Smooth muscle cell of the brain vasculature (primary cell): ENCODE measurements around the gene C9.
"Not testable (repeated sequence)": the region's sequence is repeated elsewhere in the genome, so short reads cannot be mapped to it uniquely, and the experiment has no call there.

Source experiments
- DNase-seq: peaks from one replicate; pipeline ENCODE4 v3.0.0-alpha.2; 2012; ENCODE audit warnings: low read depth, low spot score

Gene C9

DNA sequence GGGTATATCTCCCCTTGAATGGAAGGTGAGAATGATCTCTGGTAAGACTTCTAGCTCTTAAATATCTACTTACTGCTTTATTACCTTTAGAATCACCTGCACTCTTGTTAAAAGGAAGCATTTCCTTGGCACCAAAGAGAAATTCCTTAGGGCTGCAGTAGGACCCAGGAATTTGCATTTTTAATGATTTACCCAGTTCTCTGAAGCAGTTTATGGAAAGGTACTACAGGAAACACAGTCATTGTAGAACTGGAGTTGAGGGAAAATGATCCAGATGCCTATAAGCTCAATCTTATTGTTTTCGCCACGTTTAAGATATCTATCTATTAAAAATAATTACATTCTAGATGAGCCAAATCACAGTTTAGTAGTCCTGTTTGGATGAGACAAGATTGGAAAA is 9.5 kb upstream of the C9 start:
- no peak for DNase-seq

DNA sequence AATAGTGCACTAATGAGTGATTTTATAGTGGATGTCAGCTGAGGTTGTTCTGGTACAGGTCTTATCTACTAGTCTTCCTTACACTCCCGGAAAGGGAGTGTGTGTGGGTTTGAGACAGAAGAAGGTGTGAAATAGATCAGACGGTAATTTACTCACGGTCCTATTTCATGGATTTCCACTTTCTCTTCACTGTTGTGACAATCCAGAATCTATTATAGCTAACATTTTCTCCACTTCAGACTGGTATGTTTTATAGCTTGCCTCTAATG is 7.0 kb upstream of the C9 start:
- DNase-seq: no peak

- DNase-seq: no peak
Measured at GRCh38 chr5:39370555-39371366, 6.5 kb upstream of the C9 start.

- no peak for DNase-seq
Measured at GRCh38 chr5:39369123-39369815, 5.0 kb upstream of the C9 start.

- DNase-seq: no peak
Measured at GRCh38 chr5:39368116-39368515, 3.8 kb upstream of the C9 start.

GRCh38 chr5:39367711-39368110 is 3.4 kb upstream of the C9 start:
- no peak for DNase-seq

GRCh38 chr5:39363217-39363616 is 1.1 kb downstream of the C9 start:
- no peak for DNase-seq

GRCh38 chr5:39362646-39363045 is 1.6 kb downstream of the C9 start:
- no peak for DNase-seq

DNA sequence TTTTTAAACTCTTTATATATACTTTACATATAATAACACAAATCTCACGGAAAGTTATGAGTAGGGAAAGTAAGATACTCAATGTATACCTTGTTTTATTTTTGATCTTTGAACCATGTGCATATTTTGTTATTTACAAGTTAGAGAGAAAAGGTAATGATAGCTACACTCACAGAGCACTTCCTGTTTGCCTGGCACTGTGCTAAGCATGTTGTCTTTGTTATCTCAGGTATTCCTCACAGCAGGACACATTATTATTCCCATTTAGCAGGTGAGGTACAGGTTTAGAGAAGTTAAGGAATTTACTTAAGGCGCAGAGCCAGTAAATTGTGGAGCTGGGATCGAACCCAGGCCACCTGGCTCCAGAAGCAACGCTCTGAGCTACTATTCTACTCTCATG is 3.0 kb downstream of the C9 start:
- DNase-seq: no peak

- no peak for DNase-seq
Measured at GRCh38 chr5:39360471-39361111, 3.7 kb downstream of the C9 start.

DNA sequence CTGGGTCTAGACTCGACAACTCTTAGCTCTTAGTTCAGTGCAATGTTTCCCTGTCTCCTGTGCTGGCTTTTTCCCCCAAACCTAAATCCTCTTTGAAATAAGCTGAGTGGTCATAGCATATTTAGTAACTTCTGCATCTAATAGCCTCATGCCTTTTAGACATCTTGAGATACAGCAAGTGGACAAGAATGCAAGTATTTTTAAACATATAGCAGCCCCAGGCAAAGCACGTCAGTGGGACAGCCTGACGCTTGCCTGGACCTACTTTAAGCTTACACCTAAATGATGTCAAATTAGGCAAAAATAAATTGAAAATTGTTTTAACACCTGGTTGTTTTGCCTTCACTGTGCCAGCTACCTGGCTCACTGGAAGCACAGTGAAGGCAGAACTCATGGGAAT is 8.0 kb downstream of the C9 start:
- DNase-seq: no peak

- no peak for DNase-seq
Measured at GRCh38 chr5:39355324-39355723, 9.0 kb downstream of the C9 start.

- DNase-seq: no peak
Measured at GRCh38 chr5:39353717-39354399, 10.4 kb downstream of the C9 start.

GRCh38 chr5:39352951-39353350 is 11.3 kb downstream of the C9 start:
- no peak for DNase-seq

DNA sequence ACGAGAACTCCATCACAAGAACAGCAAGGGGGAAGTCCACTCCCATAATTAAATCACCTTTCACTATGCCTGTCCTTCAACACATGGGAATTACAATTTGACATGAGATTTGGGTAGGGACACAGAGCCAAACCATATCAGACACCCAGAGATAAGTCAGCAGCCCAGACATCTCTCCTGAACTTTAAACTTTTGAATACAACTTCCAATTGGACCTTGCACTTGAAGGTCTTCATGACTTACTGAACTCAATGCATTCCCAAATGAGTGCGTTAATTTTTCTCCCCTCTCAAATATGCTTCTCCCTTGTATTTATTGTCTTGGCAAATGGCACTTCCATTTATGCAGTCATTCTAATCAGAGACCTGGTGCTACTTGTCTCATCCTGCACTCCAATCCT is 12.1 kb downstream of the C9 start:
- DNase-seq: no peak

- DNase-seq: no peak
Measured at GRCh38 chr5:39349484-39349883, 14.8 kb downstream of the C9 start.

DNA sequence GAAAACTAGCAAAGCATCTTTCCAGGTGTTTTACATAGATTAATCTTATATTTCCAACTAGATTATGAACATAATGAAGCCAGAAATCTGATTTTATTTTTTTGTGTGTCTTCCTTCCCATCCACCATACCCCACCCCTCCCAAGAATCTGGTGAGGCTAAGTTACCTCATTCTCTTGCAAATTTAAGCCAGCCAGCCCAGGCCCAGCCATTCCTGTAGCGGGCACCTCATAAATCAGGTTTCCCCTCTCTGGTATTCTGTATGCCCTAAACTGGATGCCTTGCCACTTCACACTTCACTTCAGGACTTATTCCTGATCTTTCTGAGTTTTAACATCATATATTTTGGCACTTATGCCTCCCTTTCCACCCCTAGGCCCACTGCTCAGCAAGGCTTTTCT is 21.8 kb downstream of the C9 start:
- no peak for DNase-seq

- DNase-seq: no peak
Measured at GRCh38 chr5:39341896-39342295, 22.4 kb downstream of the C9 start.

DNA sequence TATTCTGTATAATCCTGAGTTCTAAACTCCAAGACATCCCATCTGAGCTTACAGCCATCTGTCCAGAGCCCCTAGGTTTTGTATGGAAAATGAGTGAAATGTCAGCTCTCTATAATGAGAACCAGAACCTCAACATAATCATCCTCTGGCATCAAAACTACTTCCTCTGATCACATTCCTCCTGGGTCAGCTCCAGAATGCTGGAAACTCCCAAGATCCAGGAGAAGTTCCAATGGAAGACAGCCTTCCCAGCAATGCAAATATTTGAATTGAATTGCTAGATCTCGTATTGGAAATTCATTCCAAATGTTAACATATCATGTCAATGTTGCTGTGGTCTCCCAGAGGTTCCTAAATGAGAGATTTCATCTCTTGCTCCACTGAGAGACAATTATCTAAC is 23.8 kb downstream of the C9 start:
- no peak for DNase-seq

GRCh38 chr5:39337252-39337915 is 26.9 kb downstream of the C9 start:
- DNase-seq: no peak

DNA sequence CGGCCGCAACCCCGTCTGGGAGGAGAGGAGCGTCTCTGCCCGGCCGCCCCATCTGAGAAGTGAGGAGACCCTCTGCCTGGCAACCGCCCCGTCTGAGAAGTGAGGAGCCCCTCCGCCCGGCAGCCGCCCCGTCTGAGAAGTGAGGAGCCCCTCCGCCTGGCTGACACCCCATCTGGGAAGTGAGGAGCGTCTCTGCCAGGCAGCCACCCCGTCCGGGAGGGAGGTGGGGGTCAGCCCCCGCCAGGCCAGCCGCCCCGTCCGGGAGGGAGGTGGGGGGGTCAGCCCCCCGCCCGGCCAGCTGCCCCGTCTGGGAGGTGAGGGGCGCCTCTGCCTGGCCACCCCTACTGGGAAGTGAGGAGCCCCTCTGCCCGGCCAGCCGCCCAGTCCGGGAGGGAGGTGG is 30.0 kb downstream of the C9 start:
- DNase-seq: not testable (repeated sequence)

GRCh38 chr5:39333104-39333503 is 31.2 kb downstream of the C9 start:
- DNase-seq: no peak
